B cell (primary cell): ENCODE data around the gene SMARCD1. TPM values are rescaled to one million over a fixed set of nuclear protein-coding genes. Genes with fewer than 3 reads are reported as not detected.

ENCODE experiments used
- ATAC-seq: fragments of 200-7000 bp; cut with Tn5 transposase; one replicate; pipeline ENCODE4 v1.10.0; 2021; ENCODE audit warnings: low read depth, mild to moderate bottlenecking, moderate number of reproducible peaks, moderate library complexity
- CTCF ChIA-PET: fragments of 350-600 bp; sonication (Branson Sonifier 250); formaldehyde crosslinking; loops from one replicate; lab custom pipeline; 2021; ENCODE audit warnings: antibody characterized with exemption, inconsistent platforms; lab: Charles Lee
- POLR2A ChIA-PET: fragments of 350-600 bp; sonication (Branson Sonifier 250); formaldehyde crosslinking; loops from one replicate; lab custom pipeline; 2021; ENCODE audit warnings: antibody characterized with exemption; lab: Charles Lee
- DNase-seq: peaks from one replicate; pipeline ENCODE4 v3.0.0; 2013
- H2AFZ ChIP-seq: 2 replicates; pipeline ENCODE4 v1.6.1; 2012; ENCODE audit warnings: mild to moderate bottlenecking, low read depth, low read length; ENCODE audit not compliant: insufficient read depth, poor library complexity, severe bottlenecking
- H3K27ac ChIP-seq, 2 donors: 1 replicate in 1 of 2; 2 replicates in 1 of 2; pipeline ENCODE4 v1.5.1; 2012 to 2013; ENCODE audit warnings: low read length in 2 of 2, mild to moderate bottlenecking in 2 of 2, moderate library complexity in 1 of 2
- H3K27me3 ChIP-seq, 4 experiments: fragments of 200-600 bp in 1 of 4; sonication (generic) in 1 of 4; replicated peaks in 1 of 4; 1 replicate in 2 of 4; 2 replicates in 2 of 4; pipeline versions ENCODE4 v1.6.1 to v1.7.0; 2013 to 2016; ENCODE audit warnings: low read length in 3 of 4, mild to moderate bottlenecking in 2 of 4, mixed read lengths in 1 of 4, moderate library complexity in 1 of 4; ENCODE audit not compliant: insufficient read depth in 4 of 4, control insufficient read depth in 3 of 4; ENCODE audit errors: control extremely low read depth in 1 of 4
- H3K36me3 ChIP-seq, 2 experiments: replicated peaks in 1 of 2; 1 replicate in 1 of 2; 2 replicates in 1 of 2; pipeline versions ENCODE4 v1.6.1 to v1.7.1; 2013; ENCODE audit warnings: low read length in 1 of 2; ENCODE audit not compliant: insufficient read depth in 2 of 2, control insufficient read depth in 1 of 2; ENCODE audit errors: control extremely low read depth in 1 of 2, extremely low read depth in 1 of 2
- H3K4me1 ChIP-seq, 2 donors: fragments of 200-600 bp in 1 of 2; sonication (generic) in 1 of 2; 1 replicate in 1 of 2; 2 replicates in 1 of 2; pipeline versions ENCODE4 v1.5.1 to v1.6.1; 2013 to 2017; ENCODE audit warnings: low read length in 2 of 2; ENCODE audit not compliant: control insufficient read depth in 2 of 2, insufficient read depth in 2 of 2
- H3K4me2 ChIP-seq: replicated peaks from 2 replicates; pipeline ENCODE3; 2012; ENCODE audit warnings: mild to moderate bottlenecking, low read depth, low read length; ENCODE audit not compliant: poor library complexity, severe bottlenecking
- H3K4me3 ChIP-seq, 5 experiments: fragments of 200-600 bp in 1 of 5; sonication (generic) in 1 of 5; 1 replicate in 3 of 5; 2 replicates in 2 of 5; pipeline versions ENCODE4 v1.5.1 to v1.7.0; 2011 to 2016; ENCODE audit warnings: low read length in 4 of 5, mild to moderate bottlenecking in 4 of 5, low read depth in 2 of 5, control low read depth in 1 of 5, moderate library complexity in 1 of 5; ENCODE audit not compliant: insufficient read depth in 1 of 5; ENCODE audit errors: control extremely low read depth in 1 of 5, extremely low read depth in 1 of 5
- H3K79me2 ChIP-seq: fragments of 200-600 bp; sonication (generic); one replicate; pipeline ENCODE4 v1.6.0; 2016; ENCODE audit warnings: low read length; ENCODE audit not compliant: control insufficient read depth, insufficient read depth
- H3K9ac ChIP-seq: fragments of 200-600 bp; sonication (generic); 2 replicates; pipeline ENCODE4 v1.6.1; 2017; ENCODE audit warnings: mild to moderate bottlenecking, low read length, moderate library complexity
- H3K9me3 ChIP-seq, 3 donors: one replicate each; pipeline versions ENCODE4 v1.6.1 to v1.7.1; 2013; ENCODE audit warnings: low read length in 2 of 3; ENCODE audit not compliant: control insufficient read depth in 2 of 3, insufficient read depth in 1 of 3; ENCODE audit errors: control extremely low read depth in 1 of 3
- H4K20me1 ChIP-seq: 2 replicates; pipeline ENCODE4 v1.6.0; 2012; ENCODE audit warnings: mild to moderate bottlenecking, low read length; ENCODE audit not compliant: insufficient read depth, control insufficient read depth, poor library complexity, severe bottlenecking
- H3K27ac Mint-ChIP-seq: one replicate; pipeline ENCODE4 v1.8.0; 2021; ENCODE audit warnings: mixed read lengths
- H3K27me3 Mint-ChIP-seq: one replicate; pipeline ENCODE4 v1.8.0; 2021; ENCODE audit warnings: mixed read lengths
- H3K4me1 Mint-ChIP-seq: one replicate; pipeline ENCODE4 v1.8.0; 2021; ENCODE audit warnings: mixed read lengths
- H3K4me3 Mint-ChIP-seq: one replicate; pipeline ENCODE4 v1.8.0; 2021; ENCODE audit warnings: mixed read lengths
- H3K9me3 Mint-ChIP-seq: one replicate; pipeline ENCODE4 v1.8.0; 2022; ENCODE audit warnings: mixed read lengths; ENCODE audit not compliant: insufficient read depth
- CTCF ChIP-seq: fragments of 200-600 bp; IDR thresholded peaks from one replicate; pipeline ENCODE4 v1.8.0; 2022; ENCODE audit warnings: antibody characterized with exemption, mild to moderate bottlenecking
- EZH2 ChIP-seq: IDR thresholded peaks from 2 replicates; pipeline ENCODE4 v1.6.1; 2012; ENCODE audit warnings: borderline replicate concordance, low read depth, mild to moderate bottlenecking, moderate library complexity, low read length; ENCODE audit not compliant: insufficient read depth, poor library complexity, severe bottlenecking
- WGBS: methylation state at CpG from one replicate; pipeline ENCODE4 v1.1.5; 2013; ENCODE audit warnings: missing lambda C conversion rate; ENCODE audit not compliant: insufficient coverage; 5-methylcytosine and 5-hydroxymethylcytosine counted together
- intact Hi-C: fragments of 100-400 bp; cut with micrococcal nuclease; formaldehyde crosslinking; loops from one replicate; pipeline ENCODE4 v1.10.0; 2022
- polyA plus RNA-seq: library from polyadenylated mRNA; depleted of rRNA; stranded (reverse); fragments of >200 nt; gene quantifications from 2 replicates; pipeline ENCODE4 v1.2.3, GENCODE V29; 2012
- total RNA-seq, 2 donors: library from RNA; stranded (reverse); fragments of 120-200 nt in 1 of 2; gene quantifications; 1 replicate in 1 of 2; 2 replicates in 1 of 2; pipeline versions ENCODE4 v1.2.3 to v1.2.4, GENCODE V29; 2013 to 2022

SMARCD1 gene
- total and polyA plus RNA-seq, 2 donors (not counting 1 experiment from before 2014, with no cell fraction given), result 67.8 to 101 TPM

GRCh38 chr12:50085615-50086072 lies 502 bp downstream of the SMARCD1 start:
- Histone ChIP-seq H3K79me2 (peaks cover 10% of the 10 kb centered on the region), H3K9me3 (no peaks in the 10 kb centered on the region), H2AFZ (peak overlapping the region; percentile 96), H3K4me3 (peak overlapping the region; percentile 1 to 92 (median 71)), H4K20me1 (peaks cover 9% of the 10 kb centered on the region), H3K9ac (peak overlapping the region; percentile 80), H3K4me1 (peaks cover 13 to 20% of the 10 kb centered on the region in 2 donors), H3K27ac (peak overlapping the region; percentile 87 to 92), H3K27me3 (no peaks in the 10 kb centered on the region), H3K4me2 (peak overlapping the region; percentile 88), H3K36me3 (peaks cover 15 to 39% of the 10 kb centered on the region in 2 experiments)
- TF ChIP-seq EZH2 (no peak), CTCF (no peak)
- Mint-ChIP-seq H3K27ac (peak overlapping the region; percentile 99), H3K27me3 (no peaks in the 10 kb centered on the region), H3K9me3 (no peaks in the 10 kb centered on the region), H3K4me1 (peaks cover 41% of the 10 kb centered on the region), H3K4me3 (peak overlapping the region; percentile 97)
- no peak for DNase-seq
- 17% methylated on average over 8 of the region's 8 CpGs for WGBS
- ChIA-PET POLR2A (interaction anchor here (0.5 to 3.5 kb wide), 7 partner anchors 16 to 198 kb away, joined by 3 to 69 read pairs (median 4); partner anchors contain the start of genes CERS5, COX14 and RACGAP1), CTCF (interaction anchor here (0.6 to 17.2 kb wide), 17 partner anchors 9 to 972 kb away, joined by 3 to 343 read pairs (median 4); partner anchors contain the start of genes CERS5, COX14, GPD1 and LIMA1)
- no peak for ATAC-seq
- intact Hi-C loops, result loop anchor here (1.0 kb wide), 6 partner anchors 10 to 344 kb away; partner anchors contain the start of genes CERS5, LIMA1, RACGAP1 and TMBIM6

GRCh38 chr12:50086148-50086547 lies 1.0 kb downstream of the SMARCD1 start:
- H2AFZ ChIP-seq, result no peak overlapping the region

More at GRCh38 chr12:50086148-50086547, 1.0 kb downstream of the SMARCD1 start:
- Histone ChIP-seq H3K4me2 (peak overlapping the region; percentile 88), H3K9me3 (no peaks in the 10 kb centered on the region), H3K9ac (peak overlapping the region; percentile 80), H3K27ac (peak overlapping the region; percentile 87 to 92), H3K79me2 (peaks cover 13% of the 10 kb centered on the region), H3K4me1 (peaks cover 13 to 20% of the 10 kb centered on the region in 2 donors), H3K27me3 (no peaks in the 10 kb centered on the region), H3K4me3 (peak overlapping the region in 2 of 5 experiments; percentile 1 to 92), H4K20me1 (peaks cover 9% of the 10 kb centered on the region), H3K36me3 (peaks cover 15 to 42% of the 10 kb centered on the region in 2 experiments)
- Mint-ChIP-seq H3K9me3 (no peaks in the 10 kb centered on the region), H3K4me1 (peaks cover 41% of the 10 kb centered on the region), H3K27me3 (no peaks in the 10 kb centered on the region), H3K4me3 (peak overlapping the region; percentile 97), H3K27ac (peak overlapping the region; percentile 99)
- WGBS, result 89% methylated on average over 5 of the region's 5 CpGs
- CTCF ChIA-PET, result interaction anchor here (1.8 to 17.2 kb wide), 6 partner anchors 8 to 90 kb away, joined by 5 to 343 read pairs (median 36); partner anchors contain the start of genes CERS5, COX14 and GPD1
- intact Hi-C loops, result no loop called here
- POLR2A ChIA-PET, result interaction anchor here (0.8 to 3.5 kb wide), 5 partner anchors 10 to 81 kb away, joined by 3 to 69 read pairs (median 6); partner anchors contain the start of genes CERS5, COX14 and RACGAP1
- no peak for ATAC-seq
- DNase-seq, result no peak
- TF ChIP-seq CTCF (no peak), EZH2 (no peak)
